NK-92 treated with Interleukin-12 subunit alpha and Interleukin-12 subunit beta, amount 100 ng/mL, for 24 hours (cell line): ENCODE data around the gene CTSK.
"Not testable (repeated sequence)": the region's sequence is repeated elsewhere in the genome, so short reads cannot be mapped to it uniquely, and the experiment has no call there.

Experiments used
- DNase-seq: peaks from one replicate; lab custom pipeline; 2025; lab: John Stamatoyannopoulos, UW

CTSK gene

GRCh38 chr1:150808121-150808520 lies at the start of gene CTSK:
Gene CTSK, minus strand, starts transcription at chr1:150808260. Its CDS starts 1,455 bp downstream, at chr1:150806805.
- DNase-seq, result no peak

- DNase-seq, result not testable (repeated sequence)
These were observed 44.7 kb upstream of the CTSK start for GRCh38 chr1:150852734-150853133.

- not testable (repeated sequence) for DNase-seq
These were observed 42.8 kb upstream of the CTSK start for GRCh38 chr1:150850801-150851362.

GRCh38 chr1:150846473-150847146 lies 38.5 kb upstream of the CTSK start:
- no peak for DNase-seq

GRCh38 chr1:150843474-150843873 lies 35.4 kb upstream of the CTSK start:
- no peak for DNase-seq

- DNase-seq, result no peak
These were observed 34.9 kb upstream of the CTSK start for GRCh38 chr1:150842964-150843363.

- DNase-seq, result no peak
These were observed 34.3 kb upstream of the CTSK start for GRCh38 chr1:150842343-150842742.

GRCh38 chr1:150841626-150842025 lies 33.6 kb upstream of the CTSK start:
- no peak for DNase-seq

GRCh38 chr1:150840850-150841249 lies 32.8 kb upstream of the CTSK start:
- DNase-seq, result not testable (repeated sequence)

- no peak for DNase-seq
These were observed 28.2 kb upstream of the CTSK start for GRCh38 chr1:150836129-150836773.

- not testable (repeated sequence) for DNase-seq
These were observed 25.9 kb upstream of the CTSK start for GRCh38 chr1:150833961-150834360.

- no peak for DNase-seq
These were observed 24.5 kb upstream of the CTSK start for GRCh38 chr1:150832597-150832996.

GRCh38 chr1:150829751-150830150 lies 21.7 kb upstream of the CTSK start:
- DNase-seq, result no peak

GRCh38 chr1:150826299-150826698 lies 18.2 kb upstream of the CTSK start:
- no peak for DNase-seq

- no peak for DNase-seq
These were observed 12.9 kb upstream of the CTSK start for GRCh38 chr1:150820730-150821512.

GRCh38 chr1:150815871-150816270 lies 7.8 kb upstream of the CTSK start:
- DNase-seq, result no peak

- no peak for DNase-seq
These were observed 5.1 kb upstream of the CTSK start for GRCh38 chr1:150813028-150813707.

- DNase-seq, result no peak
These were observed 3.0 kb upstream of the CTSK start for GRCh38 chr1:150810958-150811659.

- DNase-seq, result no peak
These were observed 1.6 kb upstream of the CTSK start for GRCh38 chr1:150809651-150810050.

GRCh38 chr1:150808846-150809245 lies 786 bp upstream of the CTSK start:
- no peak for DNase-seq

- DNase-seq, result no peak
These were observed 624 bp downstream of the CTSK start for GRCh38 chr1:150807249-150808023.
